Nasal cavity respiratory epithelium epithelial cell of viscerocranial mucosa (primary cell): ENCODE measurements around the gene MLYCD. TPM values are rescaled to one million over a fixed set of nuclear protein-coding genes. Genes with fewer than 3 reads are reported as not detected.

Source experiments
- total RNA-seq: library from RNA; depleted of rRNA; stranded (reverse); fragments of >200 nt; gene quantifications from 2 replicates; pipeline ENCODE4 v1.2.3, GENCODE V29; 2014

The MLYCD gene
- 1.7 and 3.5 TPM in 2 replicates for total RNA-seq

GRCh38 chr16:83898463-83899271 is at the start of gene MLYCD:
TSS of gene MLYCD (plus strand) at chr16:83899115. CDS start at chr16:83899145, 30 bp downstream.

GRCh38 chr16:83952940-83953795 is 54.3 kb downstream of the MLYCD start, which contains the start of gene OSGIN1:
TSS of gene OSGIN1 (plus strand) at chr16:83953240. CDS start at chr16:83957672, 4,432 bp downstream.

GRCh38 chr16:83967838-83968305 is 69.0 kb downstream of the MLYCD start, which contains the start of gene NECAB2:
TSS of gene NECAB2 (plus strand) at chr16:83968244. CDS start at chr16:83968649, 405 bp downstream.

Other genes with a start within 250 kb of the MLYCD start
- 64.6 and 88.8 TPM in 2 replicates for gene HSBP1, start 91.1 kb upstream of the MLYCD start, total RNA-seq
- 3.1 and 5.1 TPM in 2 replicates for gene OSGIN1, start 54.1 kb downstream of the MLYCD start, total RNA-seq
- gene NECAB2, start 69.1 kb downstream of the MLYCD start, total RNA-seq = not detected in 2 replicates
- 0.34 TPM in 1 of 2 replicates, not detected in the other for gene SLC38A8, start 143.7 kb downstream of the MLYCD start, total RNA-seq
- gene MBTPS1, start 217.8 kb downstream of the MLYCD start, total RNA-seq = 78.3 and 102 TPM in 2 replicates
- gene HSDL1, start 246.1 kb downstream of the MLYCD start, total RNA-seq = 25.7 and 35.9 TPM in 2 replicates
- 0.07 TPM in 1 of 2 replicates, not detected in the other for gene DNAAF1, start 246.2 kb downstream of the MLYCD start, total RNA-seq